LHCN-M2 (cell line): ENCODE data around the gene FITM2. TPM values are rescaled to one million over a fixed set of nuclear protein-coding genes. Genes with fewer than 3 reads are reported as not detected.

Experiments
- DNase-seq: peaks from one replicate; pipeline ENCODE4 v3.0.0-alpha.2; 2012; ENCODE audit warnings: low read depth
- total RNA-seq: library from RNA; depleted of rRNA; stranded (reverse); fragments of >200 nt; gene quantifications from 2 replicates; pipeline ENCODE4 v1.2.3, GENCODE V29; 2014; rRNA removed

FITM2 gene
- total RNA-seq, 1 experiment from 2014 or later: 7.3 TPM

DNA sequence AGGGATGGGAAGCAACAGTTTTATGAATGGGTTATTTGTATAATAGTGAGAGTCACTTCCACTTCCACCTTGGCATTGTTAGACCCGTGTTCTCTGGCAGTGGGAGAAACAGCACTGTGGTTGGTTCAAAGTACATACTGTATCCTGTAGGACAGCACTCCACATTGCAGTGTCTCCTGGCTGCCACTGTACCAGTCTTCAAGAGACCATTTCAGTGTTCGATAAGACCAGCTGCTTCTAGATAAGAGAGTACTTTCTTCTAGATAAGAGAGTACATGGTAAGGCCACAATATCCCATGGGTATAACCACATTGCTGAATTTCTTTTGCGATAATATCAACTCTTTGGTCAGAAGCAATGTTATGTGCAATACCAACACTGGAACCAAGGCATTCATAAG is 28.8 kb downstream of the FITM2 start:
- no peak for DNase-seq

- DNase-seq: no peak
Measured at GRCh38 chr20:44280387-44280786, 30.6 kb downstream of the FITM2 start.

GRCh38 chr20:44279228-44279627 is 31.8 kb downstream of the FITM2 start:
- peak; percentile 88 for DNase-seq

- DNase-seq: no peak
Measured at GRCh38 chr20:44274303-44275017, 36.5 kb downstream of the FITM2 start.

- DNase-seq: no peak
Measured at GRCh38 chr20:44273231-44274215, 37.5 kb downstream of the FITM2 start.

GRCh38 chr20:44271915-44272663 is 38.9 kb downstream of the FITM2 start:
- DNase-seq: no peak

DNA sequence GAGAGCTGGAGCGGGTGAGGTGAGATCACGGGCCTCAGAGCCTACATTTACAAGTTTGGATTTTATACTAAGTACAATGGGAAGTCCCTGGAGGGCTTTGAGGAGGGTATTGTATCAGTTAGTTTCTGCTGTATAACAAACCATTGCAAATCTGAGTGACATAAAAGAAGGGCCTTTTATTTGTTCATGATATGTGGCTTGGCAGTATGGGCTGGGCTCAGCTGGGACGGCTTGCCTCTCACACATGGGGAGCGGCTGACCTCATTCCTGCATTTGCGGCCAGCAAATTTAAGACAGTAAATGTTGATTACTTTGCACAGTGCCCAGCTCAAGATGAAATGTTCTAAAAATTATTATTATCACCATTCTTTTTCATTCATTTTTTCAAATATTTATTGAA is 42.2 kb downstream of the FITM2 start:
- no peak for DNase-seq

DNA sequence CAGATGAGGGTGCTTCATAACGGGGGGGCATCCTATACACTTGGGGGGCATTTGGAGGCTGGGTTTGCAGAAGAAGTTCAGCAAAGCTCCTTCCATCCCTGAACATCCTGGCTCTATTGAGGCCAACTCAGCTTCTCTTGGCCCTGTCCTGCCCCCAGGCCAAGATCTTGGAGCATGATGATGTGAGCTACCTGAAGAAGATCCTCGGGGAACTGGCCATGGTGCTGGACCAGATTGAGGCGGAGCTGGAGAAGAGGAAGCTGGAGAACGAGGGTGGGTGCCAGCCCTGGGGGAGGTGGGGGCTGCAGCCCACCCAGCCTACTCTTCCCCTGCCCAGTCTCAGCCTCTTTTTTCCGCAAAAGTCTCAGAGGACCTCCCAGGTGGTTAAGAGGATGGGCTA is 46.7 kb downstream of the FITM2 start:
- DNase-seq: no peak

GRCh38 chr20:44258226-44258890 is 52.6 kb downstream of the FITM2 start:
- DNase-seq: no peak

DNA sequence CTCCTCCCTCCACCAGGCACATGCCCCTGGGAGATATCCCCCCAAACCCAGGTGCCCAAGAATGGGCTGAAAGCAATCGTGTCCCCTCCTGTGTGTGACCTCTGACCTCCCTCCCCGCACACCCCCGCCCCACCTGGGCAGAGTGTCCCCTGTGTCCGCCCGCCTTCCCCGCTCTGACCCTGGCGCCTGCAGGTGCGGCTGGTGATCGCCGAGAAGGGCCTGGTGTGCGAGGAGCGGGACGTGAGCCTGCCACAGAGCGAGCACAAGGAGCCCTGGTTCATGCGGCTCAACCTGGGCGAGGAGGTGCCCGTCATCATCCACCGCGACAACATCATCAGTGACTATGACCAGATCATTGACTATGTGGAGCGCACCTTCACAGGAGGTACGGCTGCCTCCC is 54.0 kb downstream of the FITM2 start:
- no peak for DNase-seq

- no peak for DNase-seq
Measured at GRCh38 chr20:44255942-44256341, 55.1 kb downstream of the FITM2 start.

DNA sequence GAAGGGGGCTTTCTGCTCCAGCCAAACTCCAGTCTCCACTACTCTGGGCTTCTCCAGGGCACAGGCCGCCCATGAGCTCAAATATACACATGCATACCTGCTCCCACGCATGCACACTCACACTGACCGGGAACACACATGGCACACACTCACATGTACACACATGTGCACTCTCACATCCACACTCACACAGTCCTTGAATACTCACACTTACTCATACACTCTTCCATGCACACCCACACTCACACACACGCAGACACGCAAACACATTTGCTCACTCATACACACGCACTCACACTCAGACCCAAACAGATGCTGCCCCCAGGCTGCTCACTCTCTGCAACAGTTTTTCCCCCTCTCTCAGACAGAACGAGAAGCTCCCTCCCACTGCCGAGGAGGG is 56.9 kb downstream of the FITM2 start:
- no peak for DNase-seq

DNA sequence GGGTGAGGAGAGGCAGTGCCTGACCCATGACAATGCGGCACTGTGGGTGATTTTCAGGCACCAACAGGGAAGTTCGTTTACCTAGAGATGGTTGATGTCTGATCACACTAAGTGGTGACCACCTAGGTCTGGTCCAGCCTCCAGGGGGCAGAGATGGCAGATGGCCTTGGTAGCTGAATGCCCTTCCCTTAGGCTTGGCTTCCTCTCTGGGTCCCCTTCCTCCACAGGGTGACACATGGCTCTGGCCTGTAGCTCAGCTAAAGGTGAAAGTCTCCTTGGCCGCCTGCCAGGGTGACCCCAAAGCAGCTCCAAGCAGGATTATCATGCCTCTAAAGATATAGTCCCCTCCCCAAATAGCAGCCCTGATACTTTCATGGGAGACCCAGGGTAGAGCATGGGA is 57.5 kb downstream of the FITM2 start:
- DNase-seq: no peak

Other genes with a start within 250 kb of the FITM2 start
- gene JPH2, start 124.0 kb downstream of the FITM2 start, total RNA-seq: 24.4 and 31.8 TPM in 2 replicates
- 32.4 and 35.5 TPM in 2 replicates for gene OSER1, start 100.4 kb downstream of the FITM2 start, total RNA-seq
- gene GDAP1L1, start 63.9 kb downstream of the FITM2 start, total RNA-seq: 0.13 TPM in 1 of 2 replicates, not detected in the other
- gene R3HDML, start 25.8 kb upstream of the FITM2 start, total RNA-seq: not detected in 2 replicates
- not detected in 2 replicates for gene HNF4A, start 44.5 kb upstream of the FITM2 start, total RNA-seq
- 19.9 and 20.6 TPM in 2 replicates for gene TTPAL, start 164.7 kb upstream of the FITM2 start, total RNA-seq
- gene SERINC3, start 210.9 kb upstream of the FITM2 start, total RNA-seq: 60.1 and 70.8 TPM in 2 replicates